ENCODE measurements around the gene SELENON. TPM values are rescaled to one million over a fixed set of nuclear protein-coding genes. Genes with fewer than 3 reads are reported as not detected.

The SELENON gene
- total RNA-seq, 1 donor from 2014 or later = 53.8 TPM

GRCh38 chr1:25844536-25845337, 44.7 kb downstream of the SELENON start:
- no peak for DNase-seq (ENCODE audit: low spot score)
- intact Hi-C loops (cut with DNase I) = no loop called here

GRCh38 chr1:25845664-25846063, 45.7 kb downstream of the SELENON start:
- intact Hi-C loops (cut with DNase I) = no loop called here
- DNase-seq (ENCODE audit: low spot score) = no peak
- ATAC-seq = no peak

More at GRCh38 chr1:25844536-25845337, 44.7 kb downstream of the SELENON start:
- ATAC-seq = no peak

- intact Hi-C loops (cut with DNase I) = no loop called here
- no peak for DNase-seq (ENCODE audit: low spot score)
- ATAC-seq = no peak
Measured at GRCh38 chr1:25847929-25848328, 47.9 kb downstream of the SELENON start.

GRCh38 chr1:25848531-25848930, 48.5 kb downstream of the SELENON start:
- DNase-seq (ENCODE audit: low spot score) (no peak), ATAC-seq (no peak)
- intact Hi-C loops (cut with DNase I) = no loop called here

- no peak for DNase-seq (ENCODE audit: low spot score)
- ATAC-seq = no peak
- intact Hi-C loops (cut with DNase I) = no loop called here
Measured at GRCh38 chr1:25854554-25854953, 54.6 kb downstream of the SELENON start.

GRCh38 chr1:25856856-25857255, 56.9 kb downstream of the SELENON start:
- intact Hi-C loops (cut with DNase I) = no loop called here
- DNase-seq (ENCODE audit: low spot score) = no peak
- ATAC-seq = no peak

GRCh38 chr1:25858494-25858893, 58.5 kb downstream of the SELENON start:
- intact Hi-C loops (cut with DNase I) = no loop called here
- no peak for ATAC-seq
- no peak for DNase-seq (ENCODE audit: low spot score)

- ATAC-seq = peak; percentile 97
- intact Hi-C loops (cut with DNase I) = no loop called here
Measured at GRCh38 chr1:25858906-25859789, 59.2 kb downstream of the SELENON start, which contains the start of gene AUNIP. TSS of gene AUNIP (minus strand) at chr1:25859457. CDS start at chr1:25859357, 100 bp downstream.

GRCh38 chr1:25861316-25862286, 61.6 kb downstream of the SELENON start:
- ATAC-seq (no peak), DNase-seq (ENCODE audit: low spot score) (no peak)
- intact Hi-C loops (cut with DNase I) = no loop called here

More at GRCh38 chr1:25858906-25859789, 59.2 kb downstream of the SELENON start, which contains the start of gene AUNIP:
- peak; percentile 94 for DNase-seq (ENCODE audit: low spot score)

- intact Hi-C loops (cut with DNase I) = no loop called here
- no peak for ATAC-seq
- DNase-seq (ENCODE audit: low spot score) = no peak
Measured at GRCh38 chr1:25862785-25863485, 62.9 kb downstream of the SELENON start.

GRCh38 chr1:25863486-25864262, 63.7 kb downstream of the SELENON start:
- intact Hi-C loops (cut with DNase I) = no loop called here
- ATAC-seq = no peak
- DNase-seq (ENCODE audit: low spot score) = no peak

- intact Hi-C loops (cut with DNase I) = no loop called here
Measured at GRCh38 chr1:25864434-25864833, 64.4 kb downstream of the SELENON start.

GRCh38 chr1:25866288-25866687, 66.3 kb downstream of the SELENON start:
- intact Hi-C loops (cut with DNase I) = no loop called here
- DNase-seq (ENCODE audit: low spot score) (peak; percentile 2), ATAC-seq (no peak)

More at GRCh38 chr1:25864434-25864833, 64.4 kb downstream of the SELENON start:
- DNase-seq (ENCODE audit: low spot score) (no peak), ATAC-seq (no peak)

GRCh38 chr1:25867210-25867991, 67.4 kb downstream of the SELENON start:
- ATAC-seq = no peak
- intact Hi-C loops (cut with DNase I) = no loop called here
- DNase-seq (ENCODE audit: low spot score) = peak; percentile 39

All from sciatic nerve (tissue), 2 donors.